KOPT-K1 (cell line): ENCODE measurements around the gene LMOD2.

ENCODE experiments used
- H3K27ac ChIP-seq: fragments of 200-600 bp; sonication (generic); 2 replicates; pipeline ENCODE4 v1.5.1; 2016; ENCODE audit warnings: antibody characterized with exemption, mild to moderate bottlenecking, low read depth, low read length; ENCODE audit not compliant: poor library complexity, severe bottlenecking
- H3K36me3 ChIP-seq: fragments of 200-600 bp; sonication (generic); 2 replicates; pipeline ENCODE4 v1.5.1; 2017; ENCODE audit warnings: antibody characterized with exemption, mild to moderate bottlenecking, low read length, moderate library complexity; ENCODE audit not compliant: insufficient read depth
- H3K9me3 ChIP-seq: fragments of 200-600 bp; sonication (generic); 2 replicates; pipeline ENCODE4 v1.5.1; 2017; ENCODE audit warnings: antibody characterized with exemption, low read length, mild to moderate bottlenecking; ENCODE audit not compliant: insufficient read depth, poor library complexity, severe bottlenecking

Gene LMOD2

DNA sequence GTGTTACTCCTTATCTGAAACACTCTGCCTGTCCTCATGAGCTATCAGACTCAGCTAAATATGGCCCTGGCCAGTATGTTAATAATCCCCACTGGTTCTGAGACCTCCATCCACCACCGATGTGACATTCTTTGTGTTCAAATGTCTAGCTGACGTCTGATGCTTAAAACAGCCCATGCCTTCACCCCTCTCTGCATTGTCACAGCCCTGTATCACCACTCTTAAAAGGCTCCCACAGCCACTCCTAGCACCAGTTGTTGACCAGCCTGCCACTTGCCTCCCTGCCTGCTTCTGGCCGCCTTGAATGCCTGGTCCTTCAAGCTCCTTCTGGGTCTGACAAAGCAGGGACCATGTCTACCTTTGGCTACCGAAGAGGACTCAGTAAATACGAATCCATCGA, at the start of gene LMOD2:
TSS of gene LMOD2 (plus strand) at position 253 of the 400 bp plus-strand sequence. CDS start at position 351, 98 bp downstream.
- no peaks in the 10 kb centered on the region for H3K9me3 ChIP-seq
- H3K36me3 ChIP-seq: no peaks in the 10 kb centered on the region
- H3K27ac ChIP-seq: no peak within 1 kb of the TSS

- Histone ChIP-seq H3K9me3 (no peaks in the 10 kb centered on the region), H3K27ac (no peak overlapping the region), H3K36me3 (no peaks in the 10 kb centered on the region)
Measured at GRCh38 chr7:123607423-123607975, 48.2 kb upstream of the LMOD2 start.

GRCh38 chr7:123608991-123609882, 46.4 kb upstream of the LMOD2 start:
- no peaks in the 10 kb centered on the region for H3K9me3 ChIP-seq
- H3K36me3 ChIP-seq: no peaks in the 10 kb centered on the region
- H3K27ac ChIP-seq: no peak overlapping the region

DNA sequence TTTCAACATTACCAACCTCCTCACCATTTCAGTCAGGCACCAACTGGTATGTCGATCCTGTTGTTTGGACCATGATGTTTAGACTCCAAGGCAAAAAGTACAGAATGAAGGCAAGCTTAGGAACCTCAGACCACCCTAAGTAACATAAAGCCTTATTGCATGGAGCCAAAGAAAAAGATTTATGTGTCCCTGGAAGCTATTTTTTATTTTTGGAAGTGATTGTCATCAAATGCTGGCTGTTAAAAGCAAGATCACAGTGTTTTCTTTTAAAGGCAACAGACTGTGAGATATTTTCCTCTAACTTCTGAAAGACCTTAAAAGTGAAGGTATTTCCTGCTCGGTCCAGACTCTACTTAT, 45.8 kb upstream of the LMOD2 start:
- H3K27ac ChIP-seq: no peak overlapping the region
- H3K9me3 ChIP-seq: no peaks in the 10 kb centered on the region
- no peaks in the 10 kb centered on the region for H3K36me3 ChIP-seq

GRCh38 chr7:123612024-123612423, 43.6 kb upstream of the LMOD2 start:
- Histone ChIP-seq H3K36me3 (no peaks in the 10 kb centered on the region), H3K9me3 (no peaks in the 10 kb centered on the region), H3K27ac (no peak overlapping the region)

DNA sequence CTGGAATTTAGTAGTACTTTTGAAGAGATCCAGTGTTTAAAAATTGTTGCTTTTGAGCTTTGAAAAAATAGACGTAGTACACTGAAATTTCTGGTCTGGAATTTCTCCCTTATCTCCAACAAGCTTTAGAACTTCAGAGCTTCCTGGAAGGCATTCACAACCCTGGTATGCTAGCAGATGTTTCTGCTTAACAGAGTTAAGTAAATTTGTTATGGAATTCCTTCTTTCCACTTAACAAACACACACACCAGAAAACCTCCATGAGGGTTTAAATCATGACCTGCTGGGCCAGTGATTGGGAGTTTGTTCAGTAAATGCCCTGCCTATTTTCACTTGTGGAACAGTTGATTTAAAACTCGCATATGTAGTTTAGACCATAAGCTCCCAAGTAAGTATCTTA, 40.3 kb upstream of the LMOD2 start:
- no peak overlapping the region for H3K27ac ChIP-seq
- H3K36me3 ChIP-seq: no peaks in the 10 kb centered on the region
- H3K9me3 ChIP-seq: no peaks in the 10 kb centered on the region

DNA sequence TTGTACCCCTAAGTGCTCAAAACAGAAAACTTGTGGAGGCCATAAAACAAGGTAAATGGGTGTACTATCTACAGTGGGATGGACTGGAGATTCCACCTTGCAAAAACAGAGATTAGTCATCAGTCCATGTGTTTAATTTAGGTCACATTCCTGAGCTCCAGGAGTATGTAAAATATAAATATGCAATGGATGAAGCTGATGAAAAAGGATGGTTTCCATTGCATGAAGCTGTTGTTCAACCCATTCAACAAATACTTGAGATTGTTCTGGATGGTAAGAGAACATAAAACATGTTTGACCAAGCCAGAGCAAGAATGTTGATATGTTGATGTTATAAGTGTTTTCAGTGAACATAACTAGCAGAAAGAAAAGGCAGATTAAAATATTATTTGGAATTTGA, 39.4 kb upstream of the LMOD2 start:
- Histone ChIP-seq H3K9me3 (no peaks in the 10 kb centered on the region), H3K36me3 (no peaks in the 10 kb centered on the region)

GRCh38 chr7:123621707-123622106, 34.0 kb upstream of the LMOD2 start:
- Histone ChIP-seq H3K27ac (no peak overlapping the region), H3K9me3 (no peaks in the 10 kb centered on the region), H3K36me3 (no peaks in the 10 kb centered on the region)

More for the DNA sequence above, 39.4 kb upstream of the LMOD2 start:
- no peak overlapping the region for H3K27ac ChIP-seq

DNA sequence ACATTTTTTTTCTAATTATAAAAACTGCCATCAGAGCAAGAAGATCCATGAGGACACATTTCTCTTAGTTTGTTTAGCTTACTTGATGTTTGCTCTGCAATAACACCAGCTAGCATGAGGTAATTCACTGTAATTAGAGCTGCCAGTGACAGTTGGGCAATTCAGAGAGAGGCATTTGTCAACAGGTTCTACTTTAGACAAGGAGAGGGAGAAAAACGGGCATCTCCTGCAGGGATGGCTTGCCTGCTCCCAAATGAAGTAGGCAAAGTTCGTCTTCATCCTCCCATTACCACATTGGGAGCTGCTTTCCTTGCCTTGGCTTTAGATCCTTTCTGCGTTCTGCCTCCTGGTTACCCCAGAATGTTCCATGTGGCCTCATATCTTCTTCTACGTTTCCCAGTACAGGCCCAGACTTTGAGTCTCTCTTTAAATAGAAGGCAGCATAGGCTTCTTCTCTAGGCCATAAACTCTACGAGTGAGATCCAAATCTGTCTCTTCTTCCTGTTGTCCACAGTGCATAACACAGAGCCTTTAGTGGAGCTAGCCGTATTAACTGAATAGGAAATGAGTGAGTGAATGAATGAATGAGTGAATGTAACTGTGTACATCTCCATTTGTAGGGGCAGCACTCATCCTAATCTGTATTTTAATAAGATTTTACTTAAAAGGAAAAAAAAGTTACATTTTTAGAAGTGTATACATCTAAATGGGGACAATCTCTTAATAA, 32.8 kb upstream of the LMOD2 start:
- no peak overlapping the region for H3K27ac ChIP-seq

GRCh38 chr7:123624527-123625183, 31.0 kb upstream of the LMOD2 start:
- H3K9me3 ChIP-seq: no peaks in the 10 kb centered on the region
- H3K36me3 ChIP-seq: no peaks in the 10 kb centered on the region
- no peak overlapping the region for H3K27ac ChIP-seq

More for the DNA sequence above, 32.8 kb upstream of the LMOD2 start:
- no peaks in the 10 kb centered on the region for H3K9me3 ChIP-seq
- H3K36me3 ChIP-seq: no peaks in the 10 kb centered on the region

GRCh38 chr7:123625254-123625653, 30.4 kb upstream of the LMOD2 start:
- no peak overlapping the region for H3K27ac ChIP-seq

GRCh38 chr7:123627851-123628250, 27.8 kb upstream of the LMOD2 start:
- Histone ChIP-seq H3K9me3 (no peaks in the 10 kb centered on the region), H3K36me3 (no peaks in the 10 kb centered on the region), H3K27ac (no peak overlapping the region)

More at GRCh38 chr7:123625254-123625653, 30.4 kb upstream of the LMOD2 start:
- Histone ChIP-seq H3K9me3 (no peaks in the 10 kb centered on the region), H3K36me3 (no peaks in the 10 kb centered on the region)

- H3K9me3 ChIP-seq: no peaks in the 10 kb centered on the region
Measured at GRCh38 chr7:123628829-123629228, 26.8 kb upstream of the LMOD2 start.

DNA sequence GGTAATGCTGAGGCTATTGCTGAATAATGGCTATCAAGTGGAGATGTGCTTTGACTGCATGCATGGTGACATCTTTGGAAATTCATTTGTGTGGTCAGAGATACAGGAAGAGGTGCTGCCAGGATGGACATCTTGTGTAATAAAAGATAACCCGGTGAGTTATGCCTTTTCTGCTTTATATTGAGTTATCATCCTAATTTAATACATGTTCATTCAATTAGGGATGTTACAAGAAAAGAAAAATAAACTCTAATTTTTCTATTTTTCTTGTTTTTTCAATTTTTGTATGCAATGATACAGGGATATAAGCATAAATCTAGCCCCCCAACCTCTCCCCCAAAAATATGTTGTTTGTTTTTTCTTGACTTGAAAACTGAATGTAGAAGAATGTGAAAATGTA, 26.4 kb upstream of the LMOD2 start:
- H3K27ac ChIP-seq: no peak overlapping the region
- H3K36me3 ChIP-seq: no peaks in the 10 kb centered on the region
- H3K9me3 ChIP-seq: no peaks in the 10 kb centered on the region

More at GRCh38 chr7:123628829-123629228, 26.8 kb upstream of the LMOD2 start:
- Histone ChIP-seq H3K36me3 (no peaks in the 10 kb centered on the region), H3K27ac (no peak overlapping the region)

DNA sequence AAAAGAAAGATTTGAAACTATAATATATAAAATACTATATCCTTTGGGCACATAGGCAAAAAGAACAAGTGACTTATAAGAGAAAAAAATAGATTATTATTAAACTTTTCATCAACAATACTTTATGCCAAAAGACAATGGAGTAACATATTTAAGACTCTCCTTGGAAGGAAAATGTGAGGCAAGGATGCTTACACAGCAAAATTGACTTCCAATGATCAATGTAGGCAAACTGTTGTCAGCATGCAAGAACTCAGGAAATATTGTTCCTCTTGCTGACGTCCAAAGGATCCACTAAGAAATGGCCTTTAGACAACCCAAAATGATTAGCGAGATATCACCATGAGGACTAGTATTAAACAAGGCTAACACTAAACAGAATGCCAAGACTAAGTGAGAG, 22.9 kb upstream of the LMOD2 start:
- Histone ChIP-seq H3K9me3 (no peaks in the 10 kb centered on the region), H3K36me3 (no peaks in the 10 kb centered on the region), H3K27ac (no peak overlapping the region)
